Cardiac muscle cell (in vitro differentiated cells and primary cell): Measurements from ENCODE around the gene IL1B. TPM values are rescaled to one million over a fixed set of nuclear protein-coding genes. Genes with fewer than 3 reads are reported as not detected.
"Not testable (repeated sequence)": the region's sequence is repeated elsewhere in the genome, so short reads cannot be mapped to it uniquely, and the experiment has no call there.

ENCODE experiments used
- DNase-seq, 2 donors: peaks; one replicate each; pipeline versions ENCODE4 v3.0.0 to v3.0.0-alpha.2; 2010 to 2017; ENCODE audit warnings: low read depth in 1 of 2, low spot score in 1 of 2
- H3K27ac ChIP-seq: fragments of 200-600 bp; sonication (generic); 2 replicates; pipeline ENCODE4 v1.5.1; 2016
- H3K27me3 ChIP-seq: fragments of 200-600 bp; sonication (generic); 2 replicates; pipeline ENCODE4 v1.6.0; 2016; ENCODE audit warnings: control low read depth
- H3K36me3 ChIP-seq: fragments of 200-600 bp; sonication (generic); 2 replicates; pipeline ENCODE4 v1.5.1; 2016; ENCODE audit warnings: control low read depth
- H3K4me1 ChIP-seq: fragments of 200-600 bp; sonication (generic); 2 replicates; pipeline ENCODE4 v1.8.1; 2017; ENCODE audit warnings: low read depth, mild to moderate bottlenecking, mixed run types
- H3K4me3 ChIP-seq: fragments of 200-600 bp; sonication (generic); 2 replicates; pipeline ENCODE4 v1.5.1; 2016; ENCODE audit warnings: mild to moderate bottlenecking
- H3K9me3 ChIP-seq: fragments of 200-600 bp; sonication (generic); 2 replicates; pipeline ENCODE4 v1.5.1; 2017; ENCODE audit warnings: low read depth, mild to moderate bottlenecking, control low read depth
- polyA plus RNA-seq: library from polyadenylated mRNA; unstranded; fragments of >200 nt; fragmentation: Nextera tagmentation; extraction: Ambion mirVana; gene quantifications from 2 replicates; pipeline ENCODE4 v1.2.1, GENCODE V29; 2016
- total RNA-seq: library from RNA; depleted of rRNA; stranded (reverse); fragments of >200 nt; gene quantifications from 2 replicates; pipeline ENCODE4 v1.2.3, GENCODE V29; 2016
- TF ChIP-seq, protein P1 (sequence below): IDR thresholded peaks from 2 replicates; pipeline ENCODE4 v1.5.1; 2012; ENCODE audit warnings: low read depth, mild to moderate bottlenecking, low read length

IL1B gene
- total and polyA plus RNA-seq, 2 experiments from 2014 or later, result not detected

DNA sequence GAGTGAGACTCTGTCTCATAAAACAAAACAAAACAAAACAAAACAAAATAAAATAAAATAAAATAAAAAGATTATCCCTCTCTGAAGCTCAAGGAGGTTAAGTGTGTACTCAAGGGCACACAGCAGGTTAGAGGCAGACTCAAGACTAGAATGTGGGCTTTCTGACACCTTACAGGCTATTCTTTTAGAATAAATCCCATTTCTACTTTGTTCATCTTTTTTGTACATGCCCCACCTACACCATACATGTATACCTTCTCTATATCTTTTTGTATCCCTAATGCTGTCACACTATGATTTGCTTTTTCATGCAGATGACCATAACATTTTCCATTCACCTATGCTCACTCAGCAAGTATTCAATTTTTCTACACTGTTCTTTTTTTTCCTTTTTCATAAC is 2.6 kb downstream of the IL1B start:
- DNase-seq, result no peak
- TF ChIP-seq, protein P1, sequence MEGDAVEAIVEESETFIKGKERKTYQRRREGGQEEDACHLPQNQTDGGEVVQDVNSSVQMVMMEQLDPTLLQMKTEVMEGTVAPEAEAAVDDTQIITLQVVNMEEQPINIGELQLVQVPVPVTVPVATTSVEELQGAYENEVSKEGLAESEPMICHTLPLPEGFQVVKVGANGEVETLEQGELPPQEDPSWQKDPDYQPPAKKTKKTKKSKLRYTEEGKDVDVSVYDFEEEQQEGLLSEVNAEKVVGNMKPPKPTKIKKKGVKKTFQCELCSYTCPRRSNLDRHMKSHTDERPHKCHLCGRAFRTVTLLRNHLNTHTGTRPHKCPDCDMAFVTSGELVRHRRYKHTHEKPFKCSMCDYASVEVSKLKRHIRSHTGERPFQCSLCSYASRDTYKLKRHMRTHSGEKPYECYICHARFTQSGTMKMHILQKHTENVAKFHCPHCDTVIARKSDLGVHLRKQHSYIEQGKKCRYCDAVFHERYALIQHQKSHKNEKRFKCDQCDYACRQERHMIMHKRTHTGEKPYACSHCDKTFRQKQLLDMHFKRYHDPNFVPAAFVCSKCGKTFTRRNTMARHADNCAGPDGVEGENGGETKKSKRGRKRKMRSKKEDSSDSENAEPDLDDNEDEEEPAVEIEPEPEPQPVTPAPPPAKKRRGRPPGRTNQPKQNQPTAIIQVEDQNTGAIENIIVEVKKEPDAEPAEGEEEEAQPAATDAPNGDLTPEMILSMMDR, result no peak
- Histone ChIP-seq H3K9me3 (no peaks in the 10 kb centered on the region), H3K4me1 (no peaks in the 10 kb centered on the region), H3K27me3 (no peaks in the 10 kb centered on the region), H3K27ac (no peak overlapping the region), H3K4me3 (no peak overlapping the region), H3K36me3 (no peaks in the 10 kb centered on the region)

DNA sequence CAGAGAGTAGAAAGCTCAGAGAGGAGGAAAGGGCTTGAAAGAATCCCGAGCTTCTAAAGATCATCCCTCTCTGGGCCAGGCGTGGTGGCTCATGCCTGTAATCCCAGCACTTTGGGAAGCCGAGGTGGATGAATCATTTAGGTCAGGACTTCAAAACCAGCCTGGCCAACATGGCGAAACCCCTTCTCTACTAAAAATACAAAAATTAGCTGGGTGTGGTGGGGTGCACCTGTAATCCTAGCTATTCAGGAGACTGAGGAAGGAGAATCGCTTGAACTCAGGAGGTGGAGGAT is 3.0 kb downstream of the IL1B start:
- not testable (repeated sequence) for H3K36me3 ChIP-seq, H3K4me3 ChIP-seq, H3K27ac ChIP-seq, H3K27me3 ChIP-seq, H3K9me3 ChIP-seq, DNase-seq, H3K4me1 ChIP-seq

DNA sequence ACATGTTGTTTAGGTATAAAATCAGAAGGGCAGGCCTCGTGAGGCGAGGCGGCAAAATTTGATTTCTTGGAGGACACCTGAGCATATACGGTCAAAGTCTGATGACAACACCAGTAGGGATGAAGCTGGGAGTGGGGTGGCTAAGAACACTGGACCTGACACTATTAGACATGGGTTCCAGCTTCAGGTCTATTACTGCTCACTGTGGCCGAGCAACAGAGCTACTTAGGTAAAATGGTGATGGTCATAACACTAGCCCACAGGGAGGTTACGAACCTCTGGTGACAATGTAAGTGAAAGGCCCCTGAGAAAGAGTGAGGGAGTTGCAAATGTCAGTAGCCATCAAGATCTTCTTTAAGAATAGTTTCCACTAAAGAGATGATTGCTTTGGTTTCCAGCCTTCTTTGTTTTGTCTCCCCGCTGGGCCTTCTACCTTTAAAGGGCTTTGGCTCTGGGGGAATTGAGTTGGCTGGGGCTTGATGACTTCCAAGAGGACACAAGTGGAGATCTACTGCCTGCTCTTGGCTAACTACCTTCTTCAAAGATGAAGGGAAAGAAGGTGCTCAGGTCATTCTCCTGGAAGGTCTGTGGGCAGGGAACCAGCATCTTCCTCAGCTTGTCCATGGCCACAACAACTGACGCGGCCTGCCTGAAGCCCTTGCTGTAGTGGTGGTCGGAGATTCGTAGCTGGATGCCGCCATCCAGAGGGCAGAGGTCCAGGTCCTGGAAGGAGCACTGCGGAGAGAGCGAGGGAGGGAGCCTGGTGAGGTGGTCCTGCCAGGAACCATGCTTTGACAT is 3.5 kb downstream of the IL1B start:
- TF ChIP-seq, protein P1, result no peak
- H3K27ac ChIP-seq, result no peak overlapping the region
- DNase-seq, result no peak
- no peaks in the 10 kb centered on the region for H3K9me3 ChIP-seq
- H3K4me1 ChIP-seq, result no peaks in the 10 kb centered on the region
- no peak overlapping the region for H3K4me3 ChIP-seq
- no peaks in the 10 kb centered on the region for H3K27me3 ChIP-seq
- H3K36me3 ChIP-seq, result no peaks in the 10 kb centered on the region

DNA sequence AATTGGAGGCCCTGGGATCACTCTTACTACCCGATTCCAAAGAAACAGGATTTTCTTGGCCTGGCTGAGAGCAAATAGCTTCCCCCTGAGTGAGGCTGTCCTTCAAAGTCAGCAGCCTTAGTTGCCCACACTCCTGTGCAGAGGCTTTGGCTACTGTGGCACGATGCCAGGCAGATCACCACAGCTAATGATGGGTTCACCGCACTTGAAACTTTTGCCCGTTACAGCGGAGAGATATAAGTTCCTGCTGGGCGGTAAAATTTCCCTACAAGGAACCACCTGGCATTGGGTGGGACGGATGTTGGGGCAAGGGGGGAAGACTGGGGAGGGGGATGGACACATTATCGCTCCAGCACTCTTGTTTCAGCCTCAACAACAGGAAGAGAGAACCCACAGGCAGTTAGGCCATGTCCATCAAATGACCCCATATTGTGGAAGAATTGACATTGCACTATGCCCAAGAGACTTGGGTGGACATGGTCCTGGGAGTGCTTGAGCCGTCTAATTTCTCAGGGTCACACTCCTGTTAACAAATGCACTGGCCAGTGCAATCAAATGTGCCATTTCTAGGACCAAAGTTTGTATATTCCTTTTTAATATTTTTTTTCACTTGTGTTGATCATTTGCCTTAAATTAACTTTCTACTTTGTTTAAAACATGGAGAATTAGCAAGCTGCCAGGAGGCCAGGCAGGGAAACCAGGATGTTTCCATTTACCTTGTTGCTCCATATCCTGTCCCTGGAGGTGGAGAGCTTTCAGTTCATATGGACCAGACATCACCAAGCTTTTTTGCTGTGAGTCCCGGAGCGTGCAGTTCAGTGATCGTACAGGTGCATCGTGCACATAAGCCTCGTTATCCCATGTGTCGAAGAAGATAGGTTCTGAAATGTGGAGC is 4.4 kb downstream of the IL1B start:
- H3K9me3 ChIP-seq, result no peaks in the 10 kb centered on the region
- no peak for DNase-seq
- no peaks in the 10 kb centered on the region for H3K4me1 ChIP-seq
- H3K27ac ChIP-seq, result no peak overlapping the region
- H3K4me3 ChIP-seq, result no peak overlapping the region
- no peaks in the 10 kb centered on the region for H3K27me3 ChIP-seq
- TF ChIP-seq, protein P1, result no peak
- H3K36me3 ChIP-seq, result no peaks in the 10 kb centered on the region

- Histone ChIP-seq H3K27ac (no peak overlapping the region), H3K27me3 (no peaks in the 10 kb centered on the region), H3K4me3 (no peak overlapping the region), H3K4me1 (no peaks in the 10 kb centered on the region), H3K36me3 (no peaks in the 10 kb centered on the region), H3K9me3 (no peaks in the 10 kb centered on the region)
- TF ChIP-seq, protein P1, result no peak
- no peak for DNase-seq
These were observed 5.1 kb downstream of the IL1B start for GRCh38 chr2:112831513-112831845.
